NCI-H2107 treated with DMSO at 0.1 percent for 48 hours (cell line): ENCODE data around the gene CARD11.

Experiments used
- DNase-seq: peaks from one replicate; lab custom pipeline; 2025; ENCODE audit not compliant: unreplicated experiment; lab: John Stamatoyannopoulos, UW

Gene CARD11

DNA sequence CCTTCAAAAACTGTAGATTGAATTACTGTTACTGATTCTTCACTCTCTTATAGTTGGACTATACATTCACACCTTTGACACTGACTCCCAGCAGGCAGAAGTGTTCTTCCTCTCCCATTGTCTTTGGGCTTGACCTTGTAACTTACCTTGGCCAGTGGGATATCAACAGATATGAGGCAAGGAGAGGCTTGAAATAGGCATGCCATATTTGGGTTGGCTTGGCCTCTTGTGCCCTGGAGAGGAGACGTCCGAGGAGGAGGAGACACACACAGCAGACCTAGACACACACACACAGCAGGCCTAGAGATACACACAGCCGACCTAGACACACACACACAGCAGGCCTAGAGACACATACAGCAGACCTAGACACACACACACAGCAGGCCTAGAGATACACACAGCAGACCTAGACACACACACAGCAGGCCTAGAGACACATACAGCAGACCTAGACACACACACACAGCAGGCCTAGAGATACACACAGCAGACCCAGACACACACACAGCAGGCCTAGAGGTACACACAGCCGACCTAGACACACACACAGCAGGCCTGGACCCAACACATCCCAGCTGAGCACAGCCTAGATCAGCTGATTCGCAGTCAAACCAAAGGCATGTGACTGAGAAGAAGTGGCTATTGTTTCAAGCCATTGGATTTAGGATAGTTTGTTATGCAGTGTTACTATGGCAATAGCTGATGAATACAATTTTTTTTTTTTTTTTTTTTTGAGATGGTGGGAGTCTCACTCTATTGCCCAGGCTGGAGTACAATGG, 187.1 kb downstream of the CARD11 start:
- no peak for DNase-seq
